ENCODE data around the gene OR8J3. TPM values are rescaled to one million over a fixed set of nuclear protein-coding genes. Genes with fewer than 3 reads are reported as not detected.

OR8J3 gene
- total RNA-seq, 2 donors from 2014 or later: not detected

GRCh38 chr11:56103210-56103737 lies 36.7 kb downstream of the OR8J3 start, which contains the start of gene OR8H2:
Gene OR8H2, plus strand, starts transcription at chr11:56103687. Its CDS starts 1,356 bp downstream, at chr11:56105043.
- no peak within 1 kb of the TSS for H3K4me3 ChIP-seq
- no peaks in the 10 kb centered on the region for H3K9me3 ChIP-seq
- H3K27me3 ChIP-seq: no peaks in the 10 kb centered on the region
- no peaks in the 10 kb centered on the region for H3K4me1 ChIP-seq
- TF ChIP-seq CTCF (IDR thresholded peaks at IDR 0.05): no peak
- DNase-seq (ENCODE audit: low spot score): no peak
- no peak within 1 kb of the TSS for H3K27ac ChIP-seq
- H3K36me3 ChIP-seq: no peaks in the 10 kb centered on the region

- TF ChIP-seq CTCF (IDR thresholded peaks at IDR 0.05): no peak
- no peak for DNase-seq (ENCODE audit: low spot score)
- H3K4me3 ChIP-seq: no peak within 1 kb of the TSS
- no peaks in the 10 kb centered on the region for H3K36me3 ChIP-seq
- H3K27me3 ChIP-seq: peaks cover 0 to 4% of the 10 kb centered on the region in 2 donors
- H3K27ac ChIP-seq: no peak within 1 kb of the TSS
- H3K4me1 ChIP-seq: no peaks in the 10 kb centered on the region
- H3K9me3 ChIP-seq: no peaks in the 10 kb centered on the region
These were observed 47.0 kb downstream of the OR8J3 start, which contains the start of gene OR8I2 for GRCh38 chr11:56093008-56093407. Gene OR8I2, plus strand, starts transcription at chr11:56093308. Its CDS starts 0 bp downstream, at chr11:56093308.

GRCh38 chr11:56089697-56090096 lies 50.3 kb downstream of the OR8J3 start:
- no peaks in the 10 kb centered on the region for H3K9me3 ChIP-seq
- H3K27ac ChIP-seq: no peak overlapping the region
- DNase-seq (ENCODE audit: low spot score): no peak
- no peaks in the 10 kb centered on the region for H3K4me1 ChIP-seq
- H3K4me3 ChIP-seq: no peak overlapping the region
- no peaks in the 10 kb centered on the region for H3K36me3 ChIP-seq
- TF ChIP-seq CTCF (IDR thresholded peaks at IDR 0.05): no peak
- H3K27me3 ChIP-seq: peaks cover 0 to 4% of the 10 kb centered on the region in 2 donors

Other genes starting within 250 kb of the OR8J3 start
- not detected for gene OR5W2, start 225.6 kb downstream of the OR8J3 start, total RNA-seq
- gene OR5I1, start 203.8 kb downstream of the OR8J3 start, total RNA-seq: not detected
- gene OR10AG1, start 170.3 kb downstream of the OR8J3 start, total RNA-seq: not detected
- gene OR5F1, start 145.6 kb downstream of the OR8J3 start, total RNA-seq: not detected
- not detected for gene OR5AS1, start 112.5 kb downstream of the OR8J3 start, total RNA-seq
- not detected for gene OR8I2, start 46.9 kb downstream of the OR8J3 start, total RNA-seq
- gene OR8H2, start 36.5 kb downstream of the OR8J3 start, total RNA-seq: not detected
- gene OR8H3, start 17.8 kb downstream of the OR8J3 start, total RNA-seq: not detected
- gene OR8K5, start 20.1 kb upstream of the OR8J3 start, total RNA-seq: not detected
- not detected for gene OR5J2, start 36.4 kb upstream of the OR8J3 start, total RNA-seq
- not detected for gene OR5T2, start 94.1 kb upstream of the OR8J3 start, total RNA-seq
- not detected for gene OR5T3, start 112.1 kb upstream of the OR8J3 start, total RNA-seq
- gene OR5T1, start 134.0 kb upstream of the OR8J3 start, total RNA-seq: not detected
- gene OR8H1, start 152.1 kb upstream of the OR8J3 start, total RNA-seq: not detected
- gene OR8K3, start 174.9 kb upstream of the OR8J3 start, total RNA-seq: not detected
- gene OR8K1, start 205.8 kb upstream of the OR8J3 start, total RNA-seq: not detected
- not detected for gene OR8J1, start 214.1 kb upstream of the OR8J3 start, total RNA-seq
- gene OR8U1, start 235.4 kb upstream of the OR8J3 start, total RNA-seq: not detected